PFSK-1 (cell line): ENCODE data around the gene NUP98.

ENCODE experiments used
- FOXP2 ChIP-seq: optimal IDR thresholded peaks from 2 replicates; pipeline ENCODE3; 2011; ENCODE audit warnings: borderline replicate concordance, control low read depth, inconsistent platforms; ENCODE audit not compliant: insufficient read depth; ENCODE audit errors: extremely low read length, extremely low read depth
- POLR2AphosphoS5 ChIP-seq: IDR thresholded peaks from 2 replicates; pipeline ENCODE4 v1.6.1; 2012; ENCODE audit warnings: low read depth, mild to moderate bottlenecking, control low read depth, low read length, moderate library complexity
- REST ChIP-seq, 2 experiments: IDR thresholded peaks; 2 replicates each; pipeline versions ENCODE4 v1.6.1 to v1.8.0; 2011 to 2012; ENCODE audit warnings: low read depth in 2 of 2, low read length in 2 of 2, control low read depth in 1 of 2, inconsistent platforms in 1 of 2, mild to moderate bottlenecking in 1 of 2, moderate library complexity in 1 of 2; ENCODE audit not compliant: insufficient read depth in 1 of 2
- SIN3A ChIP-seq: IDR thresholded peaks from 2 replicates; pipeline ENCODE4 v1.6.1; 2012; ENCODE audit warnings: mild to moderate bottlenecking, low read length, moderate library complexity, borderline replicate concordance; ENCODE audit not compliant: insufficient read depth
- TAF1 ChIP-seq: IDR thresholded peaks from 2 replicates; pipeline ENCODE4 v1.6.1; 2012; ENCODE audit warnings: low read length, control low read depth, borderline replicate concordance; ENCODE audit not compliant: insufficient read depth

Gene NUP98

GRCh38 chr11:3641701-3642070, 155.7 kb downstream of the NUP98 start, which contains the start of gene ART5:
Gene ART5, minus strand, starts transcription at chr11:3641992. Its CDS starts 130 bp downstream, at chr11:3641862.
- TF ChIP-seq SIN3A (no peak), REST (IDR thresholded peaks at IDR 0.05; ENCODE audit: insufficient read depth in 1 of 2, low read depth in 2 of 2, low read length in 2 of 2) (no peak), POLR2AphosphoS5 (no peak), TAF1 (no peak), FOXP2 (no peak)

- TF ChIP-seq POLR2AphosphoS5: no peak
- TF ChIP-seq REST (IDR thresholded peaks at IDR 0.05; ENCODE audit: insufficient read depth in 1 of 2, low read depth in 2 of 2, low read length in 2 of 2): no peak
- TF ChIP-seq SIN3A: no peak
- no peak for TF ChIP-seq FOXP2
- no peak for TF ChIP-seq TAF1
Observed at GRCh38 chr11:3641191-3641590, 156.2 kb downstream of the NUP98 start.

DNA sequence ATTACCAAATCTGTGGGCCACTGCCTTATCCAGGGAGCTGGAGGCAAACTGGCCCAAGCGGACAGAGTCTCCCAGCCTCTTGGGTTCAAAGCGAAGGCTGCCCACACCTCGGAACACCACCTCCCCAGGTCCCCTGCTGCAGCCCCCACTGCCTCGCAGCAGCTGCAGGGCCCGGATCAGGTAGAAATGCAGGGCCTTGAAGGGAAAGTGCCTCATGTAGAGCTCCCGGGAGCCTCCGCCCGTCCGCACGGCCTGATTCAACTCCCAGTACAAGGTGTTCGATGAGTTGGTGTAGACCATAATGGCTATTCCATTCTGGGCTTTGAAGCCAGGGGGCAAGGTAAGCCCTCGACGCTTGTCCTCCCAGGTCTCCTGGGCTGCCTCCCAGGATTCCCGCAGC, 157.5 kb downstream of the NUP98 start:
- no peak for TF ChIP-seq POLR2AphosphoS5
- no peak for TF ChIP-seq REST (IDR thresholded peaks at IDR 0.05; ENCODE audit: insufficient read depth in 1 of 2, low read depth in 2 of 2, low read length in 2 of 2)
- no peak for TF ChIP-seq TAF1
- no peak for TF ChIP-seq FOXP2
- no peak for TF ChIP-seq SIN3A

- TF ChIP-seq REST (IDR thresholded peaks at IDR 0.05; ENCODE audit: insufficient read depth in 1 of 2, low read depth in 2 of 2, low read length in 2 of 2) (no peak), POLR2AphosphoS5 (no peak), TAF1 (no peak), SIN3A (no peak), FOXP2 (no peak)
Observed at GRCh38 chr11:3638513-3638912, 158.8 kb downstream of the NUP98 start.

- TF ChIP-seq TAF1 (no peak), REST (IDR thresholded peaks at IDR 0.05; ENCODE audit: insufficient read depth in 1 of 2, low read depth in 2 of 2, low read length in 2 of 2) (no peak), SIN3A (no peak), FOXP2 (no peak), POLR2AphosphoS5 (no peak)
Observed at GRCh38 chr11:3637201-3637600, 160.2 kb downstream of the NUP98 start.
